Ovary (tissue), 3 donors: ENCODE measurements around the gene COL9A3.

Experiments used
- CTCF ChIP-seq, 3 donors: fragments of 450-650 bp in 2 of 3; fragments of 200-600 bp in 1 of 3; IDR thresholded peaks; one replicate each; pipeline versions ENCODE4 v1.5.1 to v1.8.0; 2016 to 2022; ENCODE audit warnings: antibody characterized with exemption in 3 of 3, mild to moderate bottlenecking in 1 of 3
- EP300 ChIP-seq: sonication (generic); formaldehyde crosslinking; IDR thresholded peaks from one replicate; pipeline ENCODE4 v1.6.1; 2017; ENCODE audit warnings: antibody characterized with exemption
- POLR2A ChIP-seq: fragments of 450-650 bp; IDR thresholded peaks from one replicate; pipeline ENCODE4 v1.6.1; 2017; ENCODE audit warnings: antibody characterized with exemption, mild to moderate bottlenecking, moderate library complexity
- donor health status: DM: no; HTN: no; CAD: no.

GRCh38 chr20:62820962-62821725 is 4.3 kb downstream of the COL9A3 start:
- TF ChIP-seq POLR2A (no peak), CTCF (IDR thresholded peaks at IDR 0.05) (no peak), EP300 (no peak)
